Urothelium cell line (cell line): ENCODE results near the gene ZDHHC20.

Experiments
- DNase-seq: peaks from one replicate; pipeline ENCODE4 v3.0.0; 2011; ENCODE audit warnings: low spot score, mixed read lengths
- FAIRE-seq: peaks from 2 replicates; lab custom pipeline; 2011; peaks lifted over from hg19 to GRCh38; lab: Jason Lieb, UNC

ZDHHC20 gene

GRCh38 chr13:21458813-21459701 lies at the start of gene ZDHHC20:
Gene ZDHHC20 (minus strand): TSS chr13:21459303. CDS start chr13:21459171, 132 bp downstream.
- FAIRE-seq (no peak), DNase-seq (peak; percentile 92)

- FAIRE-seq = no peak
- DNase-seq = no peak
These were observed 45.3 kb upstream of the ZDHHC20 start for GRCh38 chr13:21504379-21504778.

GRCh38 chr13:21501686-21502085 lies 42.6 kb upstream of the ZDHHC20 start:
- FAIRE-seq = no peak
- no peak for DNase-seq

- FAIRE-seq (no peak), DNase-seq (no peak)
These were observed 27.2 kb upstream of the ZDHHC20 start for GRCh38 chr13:21486322-21486721.

- FAIRE-seq (no peak), DNase-seq (no peak)
These were observed 24.6 kb upstream of the ZDHHC20 start for GRCh38 chr13:21483748-21484147.

GRCh38 chr13:21481359-21481758 lies 22.3 kb upstream of the ZDHHC20 start:
- DNase-seq (no peak), FAIRE-seq (no peak)

GRCh38 chr13:21478881-21479808 lies 20.0 kb upstream of the ZDHHC20 start:
- FAIRE-seq (no peak), DNase-seq (no peak)

- DNase-seq = peak; percentile 70
- no peak for FAIRE-seq
These were observed 17.9 kb upstream of the ZDHHC20 start for GRCh38 chr13:21476893-21477472.

- FAIRE-seq = no peak
- DNase-seq = no peak
These were observed 16.0 kb upstream of the ZDHHC20 start for GRCh38 chr13:21475115-21475514.

- DNase-seq (no peak), FAIRE-seq (no peak)
These were observed 11.7 kb upstream of the ZDHHC20 start for GRCh38 chr13:21470785-21471184.

GRCh38 chr13:21466527-21466926 lies 7.4 kb upstream of the ZDHHC20 start:
- FAIRE-seq (no peak), DNase-seq (no peak)

GRCh38 chr13:21465710-21466160 lies 6.6 kb upstream of the ZDHHC20 start:
- FAIRE-seq (no peak), DNase-seq (no peak)

- no peak for DNase-seq
- FAIRE-seq = no peak
These were observed 4.3 kb upstream of the ZDHHC20 start for GRCh38 chr13:21463424-21463823.

- no peak for DNase-seq
- no peak for FAIRE-seq
These were observed 2.0 kb upstream of the ZDHHC20 start for GRCh38 chr13:21461131-21461530.

GRCh38 chr13:21458451-21458812 lies 671 bp downstream of the ZDHHC20 start:
- FAIRE-seq (no peak), DNase-seq (peak; percentile 45)

GRCh38 chr13:21453387-21454081 lies 5.6 kb downstream of the ZDHHC20 start:
- FAIRE-seq = no peak
- DNase-seq = no peak

GRCh38 chr13:21450936-21451335 lies 8.2 kb downstream of the ZDHHC20 start:
- DNase-seq (no peak), FAIRE-seq (no peak)

GRCh38 chr13:21446656-21447055 lies 12.4 kb downstream of the ZDHHC20 start:
- no peak for FAIRE-seq
- no peak for DNase-seq

- DNase-seq (no peak), FAIRE-seq (no peak)
These were observed 13.3 kb downstream of the ZDHHC20 start for GRCh38 chr13:21445759-21446158.

GRCh38 chr13:21443171-21443570 lies 15.9 kb downstream of the ZDHHC20 start:
- FAIRE-seq = no peak
- no peak for DNase-seq

GRCh38 chr13:21436582-21436981 lies 22.5 kb downstream of the ZDHHC20 start:
- DNase-seq = no peak
- no peak for FAIRE-seq
